A549 (cell line): ENCODE measurements around the gene SMCR8.

Source experiments
- BHLHE40 ChIP-seq: IDR thresholded peaks from 2 replicates; pipeline ENCODE4 v1.6.1; 2012; ENCODE audit warnings: low read depth, low read length, inconsistent platforms
- CTCF ChIP-seq: fragments of >200 bp; sonication (Bioruptor Twin); formaldehyde crosslinking; IDR thresholded peaks from 3 replicates; pipeline ENCODE4 v1.5.1; 2016
- E2F6 ChIP-seq: IDR thresholded peaks from 2 replicates; pipeline ENCODE4 v1.6.1; 2012; ENCODE audit warnings: low read depth, borderline replicate concordance
- EP300 ChIP-seq, 2 experiments: fragments of >200 bp; sonication (Bioruptor Twin); formaldehyde crosslinking; IDR thresholded peaks; 2 replicates in 1 of 2; 3 replicates in 1 of 2; pipeline ENCODE4 v1.6.1; 2016 to 2017
- ESRRA ChIP-seq: fragments of 150-350 bp; IDR thresholded peaks from 2 replicates; pipeline ENCODE4 v1.6.1; 2014; ENCODE audit warnings: mild to moderate bottlenecking, low read length, borderline replicate concordance
- FOSL2 ChIP-seq, 2 experiments: fragments of 450-650 bp in 1 of 2; fragments of >200 bp in 1 of 2; sonication (Bioruptor Twin) in 1 of 2; formaldehyde crosslinking; IDR thresholded peaks; 2 replicates each; pipeline versions ENCODE4 v1.5.0 to v1.6.1; 2016 to 2020; ENCODE audit warnings: mild to moderate bottlenecking in 1 of 2, moderate library complexity in 1 of 2
- JUNB ChIP-seq: fragments of >200 bp; sonication (Bioruptor Twin); formaldehyde crosslinking; IDR thresholded peaks from 2 replicates; pipeline ENCODE4 v1.6.1; 2016
- MAZ ChIP-seq: fragments of 150-350 bp; IDR thresholded peaks from 2 replicates; pipeline ENCODE4 v1.6.1; 2014; ENCODE audit warnings: antibody characterized with exemption, low read depth, low read length, borderline replicate concordance
- POLR2A ChIP-seq: IDR thresholded peaks from 2 replicates; pipeline ENCODE4 v1.6.1; 2012; ENCODE audit warnings: mild to moderate bottlenecking, low read length
- POLR2AphosphoS2 ChIP-seq: conservative IDR thresholded peaks from 2 replicates; pipeline ENCODE4 v1.6.1; 2012; ENCODE audit warnings: low read length, improper control_type of control experiment, inconsistent platforms
- REST ChIP-seq: fragments of 200-600 bp; sonication (generic); IDR thresholded peaks from 2 replicates; pipeline ENCODE4 v1.6.1; 2016; ENCODE audit warnings: antibody characterized with exemption, mild to moderate bottlenecking, moderate library complexity
- SMC3 ChIP-seq: fragments of >200 bp; sonication (Bioruptor Twin); formaldehyde crosslinking; IDR thresholded peaks from 3 replicates; pipeline ENCODE4 v1.6.1; 2018; ENCODE audit warnings: inconsistent platforms
- TP53 ChIP-seq: fragments of 250-450 bp; sonication (Bioruptor Pico); IDR thresholded peaks from 2 replicates; pipeline ENCODE4 v1.5.0; 2021; ENCODE audit warnings: mild to moderate bottlenecking, moderate library complexity

- TF ChIP-seq SMC3, result no peak
- TF ChIP-seq CTCF, result no peak
- no peak for TF ChIP-seq EP300 (IDR thresholded peaks at IDR 0.05)
- no peak for TF ChIP-seq ESRRA
- no peak for TF ChIP-seq FOSL2 (IDR thresholded peaks at IDR 0.05)
- no peak for TF ChIP-seq FOSL2 (CRISPR knock-in tag; IDR thresholded peaks at IDR 0.05)
- no peak for TF ChIP-seq REST
- TF ChIP-seq MAZ, result no peak
- TF ChIP-seq JUNB, result no peak
- no peak for TF ChIP-seq POLR2A
- no peak for TF ChIP-seq POLR2AphosphoS2
- no peak for TF ChIP-seq BHLHE40
- no peak for TF ChIP-seq E2F6
- no peak for TF ChIP-seq TP53
These were observed 33.3 kb upstream of the SMCR8 start for GRCh38 chr17:18281788-18282187.
